Bronchial epithelial cell (primary cell): ENCODE measurements around the gene PLEKHG2. TPM values are rescaled to one million over a fixed set of nuclear protein-coding genes. Genes with fewer than 3 reads are reported as not detected.

Experiments used
- DNase-seq: peaks from one replicate; pipeline ENCODE4 v3.0.0-alpha.2; 2010; ENCODE audit warnings: low read depth
- FAIRE-seq: peaks from 2 replicates; lab custom pipeline; 2011; peaks lifted over from hg19 to GRCh38; lab: Jason Lieb, UNC
- H3K27me3 ChIP-seq: 2 replicates; pipeline ENCODE4 v1.5.1; 2011; ENCODE audit warnings: low read length; ENCODE audit not compliant: control insufficient read depth, insufficient read depth
- H3K36me3 ChIP-seq: 2 replicates; pipeline ENCODE4 v1.5.1; 2011; ENCODE audit warnings: low read length; ENCODE audit not compliant: control insufficient read depth, insufficient read depth
- H3K4me3 ChIP-seq: 2 replicates; pipeline ENCODE4 v1.5.1; 2011; ENCODE audit warnings: mild to moderate bottlenecking, low read depth, low read length, control low read depth
- total RNA-seq: library from RNA; depleted of rRNA; stranded (reverse); fragments of >200 nt; gene quantifications from 2 replicates; pipeline ENCODE4 v1.2.1, GENCODE V29; 2014
- TF ChIP-seq, protein P1 (sequence below): IDR thresholded peaks from 2 replicates; pipeline ENCODE4 v1.5.1; 2011; ENCODE audit warnings: mild to moderate bottlenecking, moderate library complexity, low read length, control low read depth, inconsistent platforms; ENCODE audit not compliant: insufficient read depth, severe bottlenecking

PLEKHG2 gene
- total RNA-seq, 1 donor from 2014 or later, result 5.3 TPM

DNA sequence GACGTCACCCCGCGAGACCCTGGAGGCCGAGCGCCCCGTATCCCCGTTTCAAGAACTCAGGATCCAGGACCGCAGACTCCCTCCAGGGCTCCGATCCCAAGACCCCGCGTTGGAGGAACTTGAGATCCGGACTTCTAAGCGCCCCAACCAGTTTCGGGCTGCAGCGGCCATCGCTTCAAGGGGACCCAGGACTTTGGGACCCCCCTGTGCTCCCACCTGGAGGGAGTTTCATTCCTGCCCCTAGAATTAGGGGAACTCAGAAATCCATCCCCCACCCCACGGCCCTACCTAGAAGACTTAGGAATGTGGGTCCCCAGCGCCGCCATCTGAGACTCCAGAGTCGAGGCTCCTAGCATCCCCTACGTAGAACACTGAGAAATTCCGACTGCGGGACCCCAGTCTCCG is 400 bp downstream of the PLEKHG2 start:
- FAIRE-seq (no peak), DNase-seq (no peak)
- TF ChIP-seq, protein P1, sequence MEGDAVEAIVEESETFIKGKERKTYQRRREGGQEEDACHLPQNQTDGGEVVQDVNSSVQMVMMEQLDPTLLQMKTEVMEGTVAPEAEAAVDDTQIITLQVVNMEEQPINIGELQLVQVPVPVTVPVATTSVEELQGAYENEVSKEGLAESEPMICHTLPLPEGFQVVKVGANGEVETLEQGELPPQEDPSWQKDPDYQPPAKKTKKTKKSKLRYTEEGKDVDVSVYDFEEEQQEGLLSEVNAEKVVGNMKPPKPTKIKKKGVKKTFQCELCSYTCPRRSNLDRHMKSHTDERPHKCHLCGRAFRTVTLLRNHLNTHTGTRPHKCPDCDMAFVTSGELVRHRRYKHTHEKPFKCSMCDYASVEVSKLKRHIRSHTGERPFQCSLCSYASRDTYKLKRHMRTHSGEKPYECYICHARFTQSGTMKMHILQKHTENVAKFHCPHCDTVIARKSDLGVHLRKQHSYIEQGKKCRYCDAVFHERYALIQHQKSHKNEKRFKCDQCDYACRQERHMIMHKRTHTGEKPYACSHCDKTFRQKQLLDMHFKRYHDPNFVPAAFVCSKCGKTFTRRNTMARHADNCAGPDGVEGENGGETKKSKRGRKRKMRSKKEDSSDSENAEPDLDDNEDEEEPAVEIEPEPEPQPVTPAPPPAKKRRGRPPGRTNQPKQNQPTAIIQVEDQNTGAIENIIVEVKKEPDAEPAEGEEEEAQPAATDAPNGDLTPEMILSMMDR, result no peak
- peaks cover 7% of the 10 kb centered on the region for H3K36me3 ChIP-seq
- H3K27me3 ChIP-seq, result no peaks in the 10 kb centered on the region
- peak overlapping the region; percentile 91 for H3K4me3 ChIP-seq

DNA sequence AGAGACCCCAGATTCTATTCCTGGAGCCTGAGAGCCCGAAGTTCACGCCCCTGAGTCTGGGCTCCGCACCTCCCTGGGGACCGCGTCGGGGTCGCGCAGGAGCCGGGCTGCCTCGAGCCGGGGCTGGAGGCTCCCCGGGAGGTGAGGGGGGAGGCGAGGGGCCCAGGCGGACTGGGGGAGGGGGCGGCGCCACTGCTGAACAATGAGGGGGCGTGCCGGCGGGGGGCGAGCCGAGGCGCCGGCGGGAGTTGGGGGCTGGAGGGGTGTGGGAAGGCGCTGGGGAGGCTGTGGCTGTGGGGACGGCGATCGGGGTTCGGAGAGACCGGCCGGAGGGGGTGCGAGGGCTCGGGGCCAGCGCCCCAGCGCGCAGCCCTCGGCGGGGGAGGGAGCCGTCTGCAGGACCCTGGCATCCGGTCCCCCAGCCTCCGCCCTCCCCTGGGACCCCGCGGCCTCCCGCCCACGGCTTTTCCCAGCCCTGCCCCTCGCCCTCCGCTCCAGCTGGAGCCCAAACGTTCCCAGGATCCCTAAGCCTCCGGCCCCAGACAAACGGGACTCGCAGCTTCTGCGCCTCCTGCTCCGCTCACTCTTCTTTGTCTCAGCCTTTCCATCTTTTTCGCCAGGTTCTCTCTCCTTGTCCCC is 922 bp downstream of the PLEKHG2 start:
- FAIRE-seq, result no peak
- TF ChIP-seq, protein P1, result no peak
- Histone ChIP-seq H3K4me3 (peak overlapping the region; percentile 91), H3K36me3 (peaks cover 3% of the 10 kb centered on the region), H3K27me3 (no peaks in the 10 kb centered on the region)
- no peak for DNase-seq

DNA sequence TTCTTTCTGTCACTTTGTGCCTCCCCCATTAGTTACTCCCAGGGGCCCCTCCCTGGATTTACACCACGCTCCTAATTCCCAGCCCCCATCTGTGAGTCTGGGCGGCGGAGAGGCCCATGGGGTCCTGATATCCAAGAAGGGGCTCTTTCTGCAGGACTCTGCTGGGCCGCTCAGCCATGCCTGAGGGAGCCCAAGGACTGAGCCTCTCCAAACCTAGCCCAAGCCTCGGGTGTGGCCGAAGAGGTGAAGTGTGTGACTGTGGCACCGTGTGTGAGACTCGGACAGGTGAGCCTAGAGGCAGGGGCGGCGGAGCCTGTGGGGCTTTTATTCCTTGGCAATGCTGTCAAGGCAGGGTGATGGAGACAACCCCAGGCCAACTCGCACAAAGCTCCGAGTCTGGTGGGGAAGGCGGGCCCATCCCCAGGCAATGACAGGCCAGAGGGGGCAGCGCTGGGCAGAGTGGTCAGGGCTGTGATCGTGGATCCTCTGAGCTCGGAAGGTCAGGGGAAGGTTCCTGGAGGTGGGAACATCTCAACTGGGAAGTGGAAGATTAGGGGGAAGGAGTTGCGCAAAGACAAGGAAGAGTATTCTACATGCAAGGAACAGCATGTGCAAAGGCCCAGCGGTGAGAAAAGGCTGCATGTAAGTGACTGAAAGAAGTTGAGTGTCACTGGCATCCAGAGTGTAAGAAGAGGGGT is 1.6 kb downstream of the PLEKHG2 start:
- DNase-seq (no peak), FAIRE-seq (no peak)
- peak overlapping the region; percentile 91 for H3K4me3 ChIP-seq
- peaks cover 3% of the 10 kb centered on the region for H3K36me3 ChIP-seq
- H3K27me3 ChIP-seq, result no peaks in the 10 kb centered on the region
- TF ChIP-seq, protein P1, result peak; percentile 17

DNA sequence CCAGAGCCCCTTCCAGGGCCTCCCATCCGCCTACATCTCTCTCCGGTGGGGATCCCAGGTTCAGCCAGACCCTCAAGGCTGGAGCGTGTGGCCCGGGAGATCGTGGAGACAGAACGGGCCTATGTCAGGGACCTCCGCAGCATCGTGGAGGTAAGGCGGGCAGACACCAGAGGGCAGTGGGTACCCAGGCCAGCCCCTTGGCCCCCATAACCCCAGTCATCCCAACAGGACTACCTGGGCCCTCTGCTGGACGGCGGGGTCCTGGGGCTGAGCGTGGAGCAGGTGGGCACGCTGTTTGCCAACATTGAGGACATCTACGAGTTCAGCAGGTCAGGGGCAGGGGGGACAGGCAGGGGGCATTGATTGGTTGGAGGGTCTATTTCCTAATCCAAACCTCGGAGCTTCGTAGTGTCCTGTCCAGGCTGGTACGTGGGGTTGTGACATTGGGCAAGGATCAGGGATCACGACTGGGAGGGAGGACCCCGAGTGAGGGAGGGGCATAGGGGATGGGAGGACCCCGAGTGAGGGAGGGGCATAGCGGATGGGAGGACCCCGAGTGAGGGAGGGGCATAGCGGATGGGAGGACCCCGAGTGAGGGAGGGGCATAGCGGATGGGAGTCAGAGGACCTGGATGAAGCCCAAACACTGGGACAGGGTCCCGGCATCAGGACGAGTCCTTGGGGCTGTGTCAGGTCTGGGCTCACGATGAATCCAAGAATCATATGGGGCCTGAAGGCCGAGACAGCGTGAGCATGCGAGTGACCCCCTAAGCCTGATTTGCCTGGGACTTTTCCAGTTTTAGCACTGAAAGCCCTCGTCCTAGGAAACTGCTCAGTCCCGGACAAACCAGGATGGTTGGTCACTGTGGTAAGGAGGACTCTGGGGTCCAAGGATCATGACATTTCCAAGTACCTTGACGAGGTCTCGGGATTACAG is 2.9 kb downstream of the PLEKHG2 start:
- FAIRE-seq (no peak), DNase-seq (no peak)
- no peaks in the 10 kb centered on the region for H3K27me3 ChIP-seq
- H3K4me3 ChIP-seq, result no peak overlapping the region
- peaks cover 5% of the 10 kb centered on the region for H3K36me3 ChIP-seq
- TF ChIP-seq, protein P1, result no peak

DNA sequence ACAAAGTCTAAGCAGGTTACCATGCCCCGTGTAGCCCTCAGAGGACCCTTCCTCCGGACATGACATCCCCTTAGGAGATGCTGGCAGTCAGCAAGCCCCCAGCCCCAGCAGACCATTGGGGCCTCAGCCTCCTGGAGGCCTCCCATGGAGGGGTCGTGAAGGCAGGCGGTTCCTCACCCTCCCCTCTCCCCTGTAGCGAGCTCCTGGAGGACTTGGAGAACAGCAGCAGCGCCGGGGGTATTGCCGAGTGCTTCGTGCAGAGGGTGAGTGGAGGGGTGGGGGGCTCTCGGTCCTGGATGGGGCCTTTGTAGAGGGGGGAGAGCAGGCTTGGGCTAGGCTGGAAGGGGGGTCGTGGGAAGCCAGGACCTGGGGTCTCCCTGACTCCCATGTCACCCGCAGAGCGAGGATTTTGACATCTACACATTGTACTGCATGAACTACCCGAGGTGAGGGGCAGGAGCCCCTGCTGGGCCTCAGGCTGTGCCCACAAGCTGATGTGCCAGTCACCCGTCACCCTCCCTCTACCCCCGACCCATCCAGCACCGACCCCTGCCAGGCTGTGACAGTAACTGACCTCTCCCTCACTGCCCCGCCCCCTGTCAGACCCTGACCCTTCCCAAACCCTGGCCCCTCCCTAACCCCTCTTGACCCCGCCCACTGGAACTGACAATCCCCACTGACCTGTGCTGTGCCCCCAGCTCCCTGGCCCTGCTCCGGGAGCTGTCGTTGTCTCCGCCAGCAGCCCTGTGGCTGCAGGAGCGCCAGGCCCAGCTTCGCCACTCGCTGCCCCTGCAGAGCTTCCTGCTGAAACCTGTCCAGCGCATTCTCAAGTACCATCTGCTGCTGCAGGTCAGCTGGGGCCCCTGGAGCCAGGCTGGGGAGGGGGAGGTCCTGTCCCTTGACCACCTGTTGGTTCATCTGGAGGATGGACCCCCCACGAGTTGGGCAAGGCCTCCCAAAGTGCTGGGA is 4.0 kb downstream of the PLEKHG2 start:
- Histone ChIP-seq H3K36me3 (peaks cover 5% of the 10 kb centered on the region), H3K27me3 (no peaks in the 10 kb centered on the region), H3K4me3 (no peak overlapping the region)
- no peak for FAIRE-seq
- DNase-seq, result no peak
- TF ChIP-seq, protein P1, result no peak
